Ishikawa (cell line): ENCODE data around the gene DPYD.

ENCODE experiments used
- CEBPB ChIP-seq: IDR thresholded peaks from 2 replicates; pipeline ENCODE4 v1.6.1; 2012
- CREB1 ChIP-seq: IDR thresholded peaks from 2 replicates; pipeline ENCODE4 v1.6.1; 2012; ENCODE audit warnings: low read depth
- EGR1 ChIP-seq: IDR thresholded peaks from 2 replicates; pipeline ENCODE4 v1.6.1; 2012
- EP300 ChIP-seq: IDR thresholded peaks from 2 replicates; pipeline ENCODE4 v1.6.1; 2012; ENCODE audit warnings: borderline replicate concordance
- FOXM1 ChIP-seq: IDR thresholded peaks from 2 replicates; pipeline ENCODE4 v1.6.1; 2012; ENCODE audit warnings: low read depth, borderline replicate concordance
- MAX ChIP-seq: IDR thresholded peaks from 2 replicates; pipeline ENCODE4 v1.6.1; 2012
- NFIC ChIP-seq: IDR thresholded peaks from 2 replicates; pipeline ENCODE4 v1.6.1; 2012
- RAD21 ChIP-seq: IDR thresholded peaks from 2 replicates; pipeline ENCODE4 v1.6.1; 2012; ENCODE audit warnings: low read depth
- REST ChIP-seq: IDR thresholded peaks from 2 replicates; pipeline ENCODE4 v1.6.1; 2012; ENCODE audit warnings: low read depth, mild to moderate bottlenecking
- TAF1 ChIP-seq: IDR thresholded peaks from 2 replicates; pipeline ENCODE4 v1.6.1; 2012; ENCODE audit warnings: low read depth, mild to moderate bottlenecking
- TCF12 ChIP-seq: IDR thresholded peaks from 2 replicates; pipeline ENCODE4 v1.6.1; 2012; ENCODE audit warnings: low read depth
- TEAD4 ChIP-seq: IDR thresholded peaks from 2 replicates; pipeline ENCODE4 v1.6.1; 2012
- USF1 ChIP-seq: IDR thresholded peaks from 2 replicates; pipeline ENCODE4 v1.6.1; 2012
- YY1 ChIP-seq: IDR thresholded peaks from 2 replicates; pipeline ENCODE4 v1.6.1; 2012; ENCODE audit warnings: low read depth
- ZBTB7A ChIP-seq: IDR thresholded peaks from 2 replicates; pipeline ENCODE4 v1.6.1; 2012; ENCODE audit warnings: low read depth

DPYD gene

GRCh38 chr1:97691325-97691724 is 229.5 kb downstream of the DPYD start:
- TF ChIP-seq TAF1 (no peak), REST (no peak), ZBTB7A (no peak), TEAD4 (no peak), CREB1 (no peak), NFIC (no peak), FOXM1 (no peak)

GRCh38 chr1:97685360-97685759 is 235.5 kb downstream of the DPYD start:
- TF ChIP-seq FOXM1: no peak
- no peak for TF ChIP-seq USF1
- no peak for TF ChIP-seq EGR1
- TF ChIP-seq RAD21: no peak
- TF ChIP-seq TEAD4: no peak
- TF ChIP-seq MAX: no peak
- TF ChIP-seq TCF12: no peak
- no peak for TF ChIP-seq CEBPB
- TF ChIP-seq NFIC: no peak
- TF ChIP-seq TAF1: no peak
- no peak for TF ChIP-seq EP300
- no peak for TF ChIP-seq YY1
- TF ChIP-seq REST: no peak
- no peak for TF ChIP-seq ZBTB7A
- TF ChIP-seq CREB1: no peak

GRCh38 chr1:97680894-97681293 is 239.9 kb downstream of the DPYD start:
- TF ChIP-seq USF1 (no peak), RAD21 (no peak), TEAD4 (no peak), FOXM1 (no peak), EP300 (no peak), ZBTB7A (no peak), REST (no peak), CEBPB (no peak), MAX (no peak), CREB1 (no peak), TAF1 (no peak), TCF12 (no peak)

- no peak for TF ChIP-seq USF1
- TF ChIP-seq NFIC: no peak
- no peak for TF ChIP-seq REST
- no peak for TF ChIP-seq ZBTB7A
- TF ChIP-seq FOXM1: no peak
- no peak for TF ChIP-seq CREB1
- no peak for TF ChIP-seq YY1
- no peak for TF ChIP-seq EP300
- no peak for TF ChIP-seq TAF1
- no peak for TF ChIP-seq TCF12
- TF ChIP-seq EGR1: no peak
- TF ChIP-seq TEAD4: no peak
- TF ChIP-seq RAD21: no peak
Measured at GRCh38 chr1:97680470-97680869, 240.4 kb downstream of the DPYD start.
